HEK293 (cell line): Measurements from ENCODE around the gene ALOX15B.

Source experiments
- CTCF ChIA-PET: fragments of 350-600 bp; formaldehyde crosslinking; extraction: SDS; loops from one replicate; lab custom pipeline; 2021; ENCODE audit warnings: antibody characterized with exemption; lab: Yijun Ruan, JAX
- POLR2A ChIA-PET: fragments of 300-600 bp; formaldehyde crosslinking; extraction: SDS; loops from one replicate; lab custom pipeline; 2020; ENCODE audit warnings: antibody characterized with exemption, inconsistent platforms; lab: Yijun Ruan, JAX
- H3K27ac ChIP-seq: fragments of 200-500 bp; sonication (Bioruptor generic); 2 replicates; pipeline ENCODE4 v1.5.1; 2014; ENCODE audit warnings: low read depth, low read length, control low read depth, inconsistent platforms; ENCODE audit errors: extremely low read depth
- H3K36me3 ChIP-seq, 2 experiments: fragments of 200-500 bp in 1 of 2; sonication (Bioruptor generic) in 1 of 2; 1 replicate in 1 of 2; 2 replicates in 1 of 2; pipeline ENCODE4 v1.5.1; 2014 to 2017; ENCODE audit warnings: inconsistent platforms in 2 of 2, low read length in 2 of 2; ENCODE audit not compliant: control insufficient read depth in 2 of 2, insufficient read depth in 1 of 2
- H3K4me1 ChIP-seq: fragments of 200-500 bp; sonication (Bioruptor generic); 2 replicates; pipeline ENCODE4 v1.5.1; 2014; ENCODE audit warnings: mild to moderate bottlenecking, low read length, inconsistent platforms; ENCODE audit not compliant: control insufficient read depth, insufficient read depth
- H3K4me3 ChIP-seq: 2 replicates; pipeline ENCODE4 v1.5.1; 2011; ENCODE audit warnings: low read depth, mild to moderate bottlenecking, control low read depth, low read length, moderate library complexity
- H3K9me3 ChIP-seq: fragments of 200-500 bp; sonication (Bioruptor generic); 2 replicates; pipeline ENCODE4 v1.5.1; 2014; ENCODE audit warnings: low read depth, low read length, inconsistent platforms; ENCODE audit not compliant: control insufficient read depth, insufficient read depth
- ATF2 ChIP-seq: fragments of 450-650 bp; formaldehyde crosslinking; IDR thresholded peaks from 2 replicates; pipeline ENCODE4 v1.5.1; 2016; ENCODE audit warnings: missing biosample characterization, missing genetic modification characterization, low read depth
- BCL11A ChIP-seq: fragments of 450-650 bp; formaldehyde crosslinking; IDR thresholded peaks from 2 replicates; pipeline ENCODE4 v1.5.1; 2016; ENCODE audit warnings: low read depth, missing biosample characterization, missing genetic modification characterization
- EGR2 ChIP-seq: fragments of 450-650 bp; formaldehyde crosslinking; IDR thresholded peaks from 2 replicates; pipeline ENCODE4 v1.5.1; 2016; ENCODE audit warnings: low read depth, missing biosample characterization, missing genetic modification characterization
- OSR2 ChIP-seq: fragments of 450-650 bp; formaldehyde crosslinking; IDR thresholded peaks from 2 replicates; pipeline ENCODE4 v1.5.1; 2016; ENCODE audit warnings: missing biosample characterization, missing genetic modification characterization
- PATZ1 ChIP-seq: fragments of 450-650 bp; formaldehyde crosslinking; IDR thresholded peaks from 2 replicates; pipeline ENCODE4 v1.5.1; 2016; ENCODE audit warnings: missing biosample characterization, missing genetic modification characterization
- PRDM1 ChIP-seq: fragments of 450-650 bp; formaldehyde crosslinking; IDR thresholded peaks from 2 replicates; pipeline ENCODE4; 2016; ENCODE audit warnings: missing biosample characterization, missing genetic modification characterization
- SP2 ChIP-seq: fragments of 450-650 bp; formaldehyde crosslinking; IDR thresholded peaks from 2 replicates; pipeline ENCODE4 v1.5.1; 2016; ENCODE audit warnings: missing biosample characterization, missing genetic modification characterization
- SP3 ChIP-seq: fragments of 450-650 bp; formaldehyde crosslinking; IDR thresholded peaks from 2 replicates; pipeline ENCODE4 v1.5.1; 2016; ENCODE audit warnings: missing biosample characterization, missing genetic modification characterization
- ZBTB21 ChIP-seq: fragments of 450-650 bp; formaldehyde crosslinking; IDR thresholded peaks from 2 replicates; pipeline ENCODE4 v1.5.1; 2017; ENCODE audit warnings: missing biosample characterization, missing genetic modification characterization
- ZFHX2 ChIP-seq: fragments of 450-650 bp; formaldehyde crosslinking; conservative IDR thresholded peaks from 2 replicates; pipeline ENCODE4 v1.5.1; 2016; ENCODE audit warnings: missing biosample characterization, missing genetic modification characterization
- ZFP41 ChIP-seq: fragments of 450-650 bp; formaldehyde crosslinking; IDR thresholded peaks from 2 replicates; pipeline ENCODE4 v1.5.1; 2016; ENCODE audit warnings: missing biosample characterization, missing genetic modification characterization, borderline replicate concordance
- ZNF132 ChIP-seq: fragments of 450-650 bp; formaldehyde crosslinking; IDR thresholded peaks from 2 replicates; pipeline ENCODE4 v1.5.1; 2017; ENCODE audit warnings: missing biosample characterization, missing genetic modification characterization, borderline replicate concordance
- ZNF155 ChIP-seq: fragments of 450-650 bp; formaldehyde crosslinking; IDR thresholded peaks from 2 replicates; pipeline ENCODE4 v1.5.1; 2016; ENCODE audit warnings: missing biosample characterization, missing genetic modification characterization
- ZNF16 ChIP-seq: fragments of 450-650 bp; formaldehyde crosslinking; IDR thresholded peaks from 2 replicates; pipeline ENCODE4 v1.5.1; 2016; ENCODE audit warnings: low read depth, missing biosample characterization, missing genetic modification characterization
- ZNF184 ChIP-seq: fragments of 450-650 bp; IDR thresholded peaks from 2 replicates; pipeline ENCODE4 v1.5.1; 2018; ENCODE audit warnings: missing biosample characterization, mild to moderate bottlenecking, missing genetic modification characterization
- ZNF239 ChIP-seq: fragments of 450-650 bp; formaldehyde crosslinking; IDR thresholded peaks from 2 replicates; pipeline ENCODE4 v1.5.1; 2016; ENCODE audit warnings: missing biosample characterization, missing genetic modification characterization
- ZNF394 ChIP-seq: fragments of 450-650 bp; formaldehyde crosslinking; IDR thresholded peaks from 2 replicates; pipeline ENCODE4 v1.5.1; 2016; ENCODE audit warnings: missing biosample characterization, missing genetic modification characterization, mild to moderate bottlenecking, moderate library complexity, borderline replicate concordance
- ZNF426 ChIP-seq: fragments of 450-650 bp; formaldehyde crosslinking; IDR thresholded peaks from 2 replicates; pipeline ENCODE4 v1.5.1; 2017; ENCODE audit warnings: missing biosample characterization, missing genetic modification characterization, mild to moderate bottlenecking, inconsistent platforms, moderate library complexity
- ZNF660 ChIP-seq: fragments of 450-650 bp; IDR thresholded peaks from 2 replicates; pipeline ENCODE4 v1.5.1; 2018; ENCODE audit warnings: missing biosample characterization, mild to moderate bottlenecking, missing genetic modification characterization
- ZNF707 ChIP-seq: fragments of 450-650 bp; formaldehyde crosslinking; IDR thresholded peaks from 2 replicates; pipeline ENCODE4 v1.5.1; 2016; ENCODE audit warnings: missing biosample characterization, missing genetic modification characterization
- ZNF76 ChIP-seq: fragments of 450-650 bp; formaldehyde crosslinking; IDR thresholded peaks from 2 replicates; pipeline ENCODE4; 2016; ENCODE audit warnings: low read depth, missing biosample characterization, missing genetic modification characterization, borderline replicate concordance

The ALOX15B gene

GRCh38 chr17:8019166-8019565, 19.7 kb upstream of the ALOX15B start:
- no peak overlapping the region for H3K4me3 ChIP-seq
- POLR2A ChIA-PET, result interaction anchor here (0.6 to 1.2 kb wide), 3 partner anchors 88 to 568 kb away, joined by 3 to 4 read pairs (median 3); no protein-coding TSS in a partner anchor
- TF ChIP-seq EGR2 (peak; percentile 65), SP2 (tag by site-specific recombination) (peak; percentile 33), ZFHX2 (peak; percentile 66), SP3 (tag by site-specific recombination) (0 out of 2 replicates have a peak, but pooled peaks have one; percentile 10), PRDM1 (tag by site-specific recombination) (no peak), ZNF16 (no peak), ZNF394 (tag by site-specific recombination) (peak; percentile 68; the same call in 1 of the 2 replicates)
- TF ChIP-seq, all 188 proteins: peak for 5
- H3K27ac ChIP-seq, result no peak overlapping the region
- no peaks in the 10 kb centered on the region for H3K36me3 ChIP-seq
- CTCF ChIA-PET, result interaction anchor here (0.9 to 7.8 kb wide), 9 partner anchors 15 to 276 kb away, joined by 3 to 134 read pairs (median 8); no protein-coding TSS in a partner anchor
- no peaks in the 10 kb centered on the region for H3K9me3 ChIP-seq
- H3K4me1 ChIP-seq, result no peaks in the 10 kb centered on the region

- H3K4me3 ChIP-seq, result no peak overlapping the region
- no peaks in the 10 kb centered on the region for H3K36me3 ChIP-seq
- no peak for TF ChIP-seq OSR2 (tag by site-specific recombination)
- no peak for TF ChIP-seq ZNF132 (tag by site-specific recombination)
- no peak for TF ChIP-seq ZFP41 (tag by site-specific recombination)
- TF ChIP-seq ZNF426 (tag by site-specific recombination), result no peak
- TF ChIP-seq ZNF76 (tag by site-specific recombination), result no peak
- no peak for TF ChIP-seq ZNF239 (tag by site-specific recombination)
- TF ChIP-seq ZBTB21 (tag by site-specific recombination), result no peak
- TF ChIP-seq ZNF660 (tag by site-specific recombination), result no peak
- TF ChIP-seq ZNF707 (tag by site-specific recombination), result no peak
- no peak for TF ChIP-seq ZNF155 (tag by site-specific recombination)
- TF ChIP-seq BCL11A, result no peak
- no peak for TF ChIP-seq PATZ1 (tag by site-specific recombination)
- TF ChIP-seq ATF2 (tag by site-specific recombination), result no peak
- TF ChIP-seq ZNF184 (tag by site-specific recombination), result no peak
- ChIA-PET POLR2A (interaction anchor here (0.6 kb wide), 1 partner anchor 569 kb away, joined by 3 read pairs; no protein-coding TSS in a partner anchor), CTCF (interaction anchor here (0.9 to 7.8 kb wide), 7 partner anchors 21 to 277 kb away, joined by 3 to 134 read pairs (median 5); no protein-coding TSS in a partner anchor)
- H3K27ac ChIP-seq, result no peak overlapping the region
- H3K4me1 ChIP-seq, result no peaks in the 10 kb centered on the region
- no peaks in the 10 kb centered on the region for H3K9me3 ChIP-seq
Observed at GRCh38 chr17:8019665-8020650, 18.9 kb upstream of the ALOX15B start.
